GM12878 (cell line): ENCODE measurements around the gene IGFLR1. TPM values are rescaled to one million over a fixed set of nuclear protein-coding genes. Genes with fewer than 3 reads are reported as not detected.

Experiments
- ATAC-seq: fragments of 200-7000 bp; cut with Tn5 transposase; 3 replicates; pipeline ENCODE4 v1.9.1; 2020; ENCODE audit warnings: mild to moderate bottlenecking, moderate library complexity
- BruUV-seq: library from RNA; stranded (reverse); fragments of 400-500 nt; replicated peaks from 2 replicates; lab custom pipeline; 2021; lab: Mats Ljungman, UMichigan
- CTCF ChIA-PET: fragments of 300-600 bp; sonication (Branson Sonifier 250); formaldehyde crosslinking; extraction: SDS; loops from one replicate; lab custom pipeline; 2021; ENCODE audit warnings: inconsistent platforms; lab: Yijun Ruan, JAX
- POLR2A ChIA-PET: fragments of 350-600 bp; formaldehyde crosslinking; extraction: SDS; loops from one replicate; lab custom pipeline; 2021; ENCODE audit warnings: inconsistent platforms; lab: Charles Lee
- RAD21 ChIA-PET: fragments of 300-600 bp; sonication (Branson Sonifier 250); formaldehyde crosslinking; loops from one replicate; lab custom pipeline; 2023; ENCODE audit warnings: antibody characterized with exemption; ENCODE audit not compliant: unreplicated experiment; lab: Charles Lee
- SMC1A ChIA-PET: fragments of 300-600 bp; sonication (Branson Sonifier 250); formaldehyde crosslinking; loops from one replicate; lab custom pipeline; 2023; ENCODE audit not compliant: unreplicated experiment, uncharacterized antibody; lab: Charles Lee
- DNase-seq: peaks from one replicate; pipeline ENCODE4 v3.0.0-alpha.2; 2011; ENCODE audit warnings: low read depth, low spot score
- FAIRE-seq: peaks from 3 replicates; lab custom pipeline; 2011; peaks lifted over from hg19 to GRCh38; lab: Jason Lieb, UNC
- H2AFZ ChIP-seq: 2 replicates; pipeline ENCODE4 v1.6.0; 2011; ENCODE audit warnings: low read depth, low read length, control low read depth; ENCODE audit not compliant: control insufficient read depth
- H3K27ac ChIP-seq: 2 replicates; pipeline ENCODE4 v1.5.1; 2011; ENCODE audit warnings: control low read depth; ENCODE audit not compliant: control insufficient read depth, insufficient read depth
- H3K27me3 ChIP-seq, 2 experiments: replicated peaks in 1 of 2; 2 replicates each; pipeline versions ENCODE4 v1.6.0 to v1.6.1; 2011; ENCODE audit warnings: low read length in 1 of 2; ENCODE audit not compliant: control insufficient read depth in 2 of 2, insufficient read depth in 2 of 2
- H3K36me3 ChIP-seq, 2 experiments: 2 replicates each; pipeline ENCODE4 v1.5.1; 2011; ENCODE audit warnings: low read length in 1 of 2; ENCODE audit not compliant: control insufficient read depth in 2 of 2, insufficient read depth in 2 of 2
- H3K4me1 ChIP-seq: 2 replicates; pipeline ENCODE4 v1.6.1; 2011; ENCODE audit warnings: mild to moderate bottlenecking, low read length, moderate library complexity, mixed read lengths; ENCODE audit not compliant: control insufficient read depth, insufficient read depth
- H3K4me2 ChIP-seq: 2 replicates; pipeline ENCODE4 v1.6.0; 2011; ENCODE audit warnings: control low read depth; ENCODE audit not compliant: control insufficient read depth, insufficient read depth
- H3K4me3 ChIP-seq: fragments of 200-600 bp; sonication (generic); 2 replicates; pipeline ENCODE4 v1.5.1; 2016
- H3K79me2 ChIP-seq: 2 replicates; pipeline ENCODE4 v1.6.0; 2011; ENCODE audit warnings: low read length; ENCODE audit not compliant: control insufficient read depth, insufficient read depth
- H3K9ac ChIP-seq: 2 replicates; pipeline ENCODE4 v1.8.0; 2011; ENCODE audit warnings: low read length, control low read depth, mixed read lengths; ENCODE audit not compliant: control insufficient read depth, insufficient read depth
- H3K9me3 ChIP-seq: replicated peaks from 3 replicates; pipeline ENCODE4 v1.5.1; 2011; ENCODE audit warnings: mild to moderate bottlenecking, low read length; ENCODE audit not compliant: control insufficient read depth, insufficient read depth
- H4K20me1 ChIP-seq: 2 replicates; pipeline ENCODE4 v1.6.0; 2011; ENCODE audit not compliant: control insufficient read depth, insufficient read depth
- BCL11A ChIP-seq: IDR thresholded peaks from 2 replicates; pipeline ENCODE4 v1.6.1; 2011; ENCODE audit warnings: low read depth, low read length
- CEBPB ChIP-seq, 2 experiments: fragments of 150-350 bp in 1 of 2; IDR thresholded peaks; 2 replicates each; pipeline ENCODE4 v1.6.1; 2012 to 2014; ENCODE audit warnings: low read depth in 2 of 2, low read length in 2 of 2, borderline replicate concordance in 1 of 2, inconsistent platforms in 1 of 2
- EGR1 ChIP-seq, 2 experiments: IDR thresholded peaks; 1 replicate in 1 of 2; 2 replicates in 1 of 2; pipeline ENCODE4 v1.6.1; 2011 to 2012; ENCODE audit warnings: low read depth in 2 of 2, low read length in 2 of 2, borderline replicate concordance in 1 of 2, mild to moderate bottlenecking in 1 of 2, moderate library complexity in 1 of 2
- KDM1A ChIP-seq: fragments of 200-600 bp; sonication (generic); IDR thresholded peaks from 2 replicates; pipeline ENCODE4 v1.6.1; 2016; ENCODE audit warnings: borderline replicate concordance
- PML ChIP-seq: IDR thresholded peaks from 2 replicates; pipeline ENCODE4 v1.6.1; 2012; ENCODE audit warnings: low read length, inconsistent platforms
- POLR2A ChIP-seq: IDR thresholded peaks from 2 replicates; pipeline ENCODE4 v1.6.1; 2011; ENCODE audit warnings: low read depth, mild to moderate bottlenecking, low read length
- RAD21 ChIP-seq: IDR thresholded peaks from 2 replicates; pipeline ENCODE4 v1.6.1; 2011; ENCODE audit warnings: mild to moderate bottlenecking, low read depth, low read length, moderate library complexity; ENCODE audit not compliant: insufficient read depth
- RB1 ChIP-seq: fragments of 450-650 bp; formaldehyde crosslinking; IDR thresholded peaks from 2 replicates; pipeline ENCODE4 v1.6.1; 2017; ENCODE audit warnings: mild to moderate bottlenecking, borderline replicate concordance
- SIX5 ChIP-seq: IDR thresholded peaks from 2 replicates; pipeline ENCODE4 v1.6.1; 2011; ENCODE audit warnings: mild to moderate bottlenecking, low read depth, low read length, moderate library complexity; ENCODE audit not compliant: severe bottlenecking
- SPI1 ChIP-seq: IDR thresholded peaks from 2 replicates; pipeline ENCODE4 v1.6.1; 2011; ENCODE audit warnings: low read depth, mild to moderate bottlenecking, low read length, moderate library complexity, borderline replicate concordance; ENCODE audit not compliant: insufficient read depth
- SREBF1 ChIP-seq: IDR thresholded peaks from 2 replicates; pipeline ENCODE4 v1.6.1; 2012; ENCODE audit warnings: mild to moderate bottlenecking, low read length
- TAF1 ChIP-seq: IDR thresholded peaks from 2 replicates; pipeline ENCODE4 v1.6.1; 2011; ENCODE audit warnings: mild to moderate bottlenecking, low read depth, low read length, borderline replicate concordance
- YBX1 ChIP-seq: fragments of 450-650 bp; IDR thresholded peaks from 2 replicates; pipeline ENCODE4 v1.6.1; 2016; ENCODE audit warnings: antibody characterized with exemption
- ZNF207 ChIP-seq: fragments of 450-650 bp; IDR thresholded peaks from 2 replicates; pipeline ENCODE4 v1.6.1; 2014; ENCODE audit warnings: antibody characterized with exemption, mild to moderate bottlenecking, borderline replicate concordance
- ZNF274 ChIP-seq: IDR thresholded peaks from one replicate; pipeline ENCODE4 v1.8.0; 2011; ENCODE audit not compliant: insufficient read length, insufficient read depth
- WGBS: methylation state at CpG from one replicate; pipeline ENCODE4 v1.1.6; 2016; ENCODE audit warnings: low lambda C conversion rate; ENCODE audit not compliant: insufficient replicate concordance, insufficient coverage; ENCODE audit errors: missing lambda C conversion rate; 5-methylcytosine and 5-hydroxymethylcytosine counted together
- in situ Hi-C: fragments of 300-500 bp; cut with MboI; formaldehyde crosslinking; loops from 9 replicates; pipeline ENCODE4 v1.14.3; 2018; ENCODE audit warnings: mixed read lengths
- intact Hi-C: fragments of 100-400 bp; cut with micrococcal nuclease; formaldehyde crosslinking; loops from one replicate; pipeline ENCODE4 v1.14.2; 2022; ENCODE audit not compliant: unreplicated experiment
- polyA plus RNA-seq, 11 experiments: library from polyadenylated mRNA; depleted of rRNA in 4 of 11; unstranded in 6 of 11; stranded (reverse) in 5 of 11; fragments of >200 nt; fragmentation: Nextera tagmentation in 4 of 11; fragmentation: Illumina TruSeq in 1 of 11; extraction: Ambion mirVana in 4 of 11; extraction: Trizol in 1 of 11; gene quantifications; 1 replicate in 1 of 11; 2 replicates in 10 of 11; pipeline versions ENCODE4 v1.2.1 to v1.2.3, GENCODE V29; 2011 to 2016; ENCODE audit warnings: inconsistent platforms in 2 of 11, missing spikeins in 2 of 11, low read depth in 1 of 11
- total RNA-seq, 4 experiments: library from RNA; depleted of rRNA in 3 of 4; stranded (reverse); fragments of >200 nt in 3 of 4; fragmentation: Illumina TruSeq in 1 of 4; extraction: Trizol in 1 of 4; gene quantifications; 2 replicates each; pipeline versions ENCODE4 v1.2.1 to v1.2.3, GENCODE V29; 2013 to 2021
- TF ChIP-seq, protein P1 (sequence below): fragments of 450-650 bp; IDR thresholded peaks from 2 replicates; pipeline ENCODE4 v1.6.1; 2017; ENCODE audit warnings: borderline replicate concordance
- TF ChIP-seq, protein P2 (sequence below): IDR thresholded peaks from 2 replicates; pipeline ENCODE4 v1.6.1; 2012; ENCODE audit warnings: low read depth, low read length, improper control_type of control experiment

The IGFLR1 gene
- total and polyA plus RNA-seq, 10 of the 15 experiments (the other 5 are each of a cell fraction or from before 2014, with no cell fraction given), result 2.5 to 39.9 (median 24.8) TPM

DNA sequence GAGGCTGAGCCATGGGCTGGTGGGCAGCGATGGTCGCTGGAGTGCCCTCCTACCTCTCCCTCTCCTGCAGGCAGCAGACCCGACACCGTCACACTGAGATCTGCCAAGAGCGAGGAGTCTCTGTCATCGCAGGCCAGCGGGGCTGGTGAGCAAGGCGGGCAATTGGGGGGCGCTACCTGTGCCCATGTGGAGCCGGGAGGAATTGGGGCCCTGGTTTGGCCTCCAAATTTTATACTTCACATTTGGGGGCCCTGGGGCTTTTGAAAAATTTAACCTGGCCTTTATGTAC, 43.0 kb upstream of the IGFLR1 start:
- no TSS peak for BruUV-seq
- RAD21 ChIA-PET, result no interaction called here

More for the DNA sequence above, 43.0 kb upstream of the IGFLR1 start:
- WGBS, result 78% methylated on average over 10 of the region's 10 CpGs
- intact Hi-C loops, result no loop called here
- Histone ChIP-seq H4K20me1 (no peaks in the 10 kb centered on the region), H3K27ac (no peak overlapping the region), H3K36me3 (no peaks in the 10 kb centered on the region; a peak in 1 of 4 replicates), H3K4me3 (no peak overlapping the region), H3K9me3 (no peaks in the 10 kb centered on the region), H3K27me3 (no peaks in the 10 kb centered on the region), H3K4me1 (no peaks in the 10 kb centered on the region), H3K9ac (no peak overlapping the region), H3K79me2 (no peaks in the 10 kb centered on the region), H2AFZ (no peak overlapping the region), H3K4me2 (no peak overlapping the region)
- in situ Hi-C loops, result no loop called here
- ChIA-PET CTCF (no interaction called here), SMC1A (no interaction called here), POLR2A (no interaction called here)
- no peak for FAIRE-seq
- no peak for ATAC-seq
- DNase-seq, result no peak
- TF ChIP-seq POLR2A (no peak), PML (no peak), RAD21 (no peak), BCL11A (no peak), SPI1 (no peak), EGR1 (IDR thresholded peaks at IDR 0.05; ENCODE audit: borderline replicate concordance in 1 of 2, low read depth in 2 of 2, low read length in 2 of 2) (no peak), TAF1 (no peak), YBX1 (no peak), KDM1A (no peak), RB1 (no peak), SREBF1 (no peak), ZNF207 (no peak), ZNF274 (no peak), SIX5 (no peak), CEBPB (IDR thresholded peaks at IDR 0.05; ENCODE audit: borderline replicate concordance in 1 of 2, low read depth in 2 of 2, low read length in 2 of 2) (no peak)
- TF ChIP-seq, protein P1, sequence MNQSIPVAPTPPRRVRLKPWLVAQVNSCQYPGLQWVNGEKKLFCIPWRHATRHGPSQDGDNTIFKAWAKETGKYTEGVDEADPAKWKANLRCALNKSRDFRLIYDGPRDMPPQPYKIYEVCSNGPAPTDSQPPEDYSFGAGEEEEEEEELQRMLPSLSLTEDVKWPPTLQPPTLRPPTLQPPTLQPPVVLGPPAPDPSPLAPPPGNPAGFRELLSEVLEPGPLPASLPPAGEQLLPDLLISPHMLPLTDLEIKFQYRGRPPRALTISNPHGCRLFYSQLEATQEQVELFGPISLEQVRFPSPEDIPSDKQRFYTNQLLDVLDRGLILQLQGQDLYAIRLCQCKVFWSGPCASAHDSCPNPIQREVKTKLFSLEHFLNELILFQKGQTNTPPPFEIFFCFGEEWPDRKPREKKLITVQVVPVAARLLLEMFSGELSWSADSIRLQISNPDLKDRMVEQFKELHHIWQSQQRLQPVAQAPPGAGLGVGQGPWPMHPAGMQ, result no peak
- TF ChIP-seq, protein P2, sequence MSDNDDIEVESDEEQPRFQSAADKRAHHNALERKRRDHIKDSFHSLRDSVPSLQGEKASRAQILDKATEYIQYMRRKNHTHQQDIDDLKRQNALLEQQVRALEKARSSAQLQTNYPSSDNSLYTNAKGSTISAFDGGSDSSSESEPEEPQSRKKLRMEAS, result no peak
- TF ChIP-seq, all 136 proteins: peak for 0
